Liver (tissue), 3 donors: Measurements from ENCODE around the gene ZNF839.

Experiments
- HNF4A ChIP-seq, 2 donors: conservative IDR thresholded peaks; 2 replicates each; pipeline ENCODE4 v1.6.1; 2016; ENCODE audit warnings: antibody characterized with exemption in 2 of 2, mild to moderate bottlenecking in 2 of 2
- HNF4G ChIP-seq: IDR thresholded peaks from 2 replicates; pipeline ENCODE4 v1.6.1; 2016; ENCODE audit warnings: antibody characterized with exemption
- RAD21 ChIP-seq, 2 donors: IDR thresholded peaks; 2 replicates each; pipeline ENCODE4 v1.6.1; 2016; ENCODE audit warnings: antibody characterized with exemption in 2 of 2, mild to moderate bottlenecking in 2 of 2
- TAF1 ChIP-seq: conservative IDR thresholded peaks from 2 replicates; pipeline ENCODE4 v1.6.1; 2016; ENCODE audit warnings: antibody characterized with exemption, mild to moderate bottlenecking
- YY1 ChIP-seq: IDR thresholded peaks from 2 replicates; pipeline ENCODE4 v1.6.1; 2016; ENCODE audit warnings: antibody characterized with exemption, mild to moderate bottlenecking
- TF ChIP-seq, protein P1 (sequence below): fragments of 150-350 bp; IDR thresholded peaks from 2 replicates; pipeline ENCODE4 v1.5.1; 2017; ENCODE audit warnings: improper control_type of control experiment, low read depth, low read length; ENCODE audit not compliant: missing input control
- TF ChIP-seq, protein P2 (sequence below): IDR thresholded peaks from 2 replicates; pipeline ENCODE4 v1.6.1; 2016; ENCODE audit warnings: antibody characterized with exemption
- TF ChIP-seq, protein P3 (sequence below): IDR thresholded peaks from 2 replicates; pipeline ENCODE4 v1.6.1; 2016; ENCODE audit warnings: antibody characterized with exemption, mild to moderate bottlenecking
- donor health status: healthy.
- donor health status: healthy.

DNA sequence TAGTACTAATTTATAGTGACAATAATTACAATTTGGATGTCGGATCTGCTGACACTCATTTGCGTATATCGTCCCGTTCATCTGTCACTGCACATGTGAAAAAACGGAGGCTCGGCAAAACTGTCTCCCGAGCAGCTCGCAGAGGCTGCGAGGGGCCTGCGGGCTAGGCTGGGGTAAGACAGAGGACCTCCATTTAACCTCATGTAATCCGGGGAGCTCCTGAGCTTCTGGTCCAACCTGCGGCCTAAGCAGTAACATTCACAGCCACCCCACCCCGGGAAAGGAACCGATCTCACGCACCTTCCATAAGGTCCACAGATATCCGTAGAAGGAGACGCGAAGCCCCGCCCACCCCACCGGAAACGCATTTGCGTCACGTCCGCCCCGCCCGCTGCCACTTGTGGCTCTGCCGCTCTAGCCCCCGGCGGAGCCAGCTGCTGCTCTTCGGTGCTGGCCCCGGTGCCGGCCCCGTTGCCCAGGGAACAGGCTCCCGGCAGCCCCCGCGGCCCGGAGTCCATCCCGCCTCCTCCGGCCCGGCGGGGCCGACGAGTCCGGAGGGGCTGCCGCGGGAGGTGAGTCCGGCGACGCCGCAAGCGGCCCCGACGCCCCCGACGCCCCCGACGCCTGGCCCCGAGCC lies 43.1 kb downstream of the ZNF839 start, which contains the start of the genes CINP and TECPR2:
- TF ChIP-seq, protein P1, sequence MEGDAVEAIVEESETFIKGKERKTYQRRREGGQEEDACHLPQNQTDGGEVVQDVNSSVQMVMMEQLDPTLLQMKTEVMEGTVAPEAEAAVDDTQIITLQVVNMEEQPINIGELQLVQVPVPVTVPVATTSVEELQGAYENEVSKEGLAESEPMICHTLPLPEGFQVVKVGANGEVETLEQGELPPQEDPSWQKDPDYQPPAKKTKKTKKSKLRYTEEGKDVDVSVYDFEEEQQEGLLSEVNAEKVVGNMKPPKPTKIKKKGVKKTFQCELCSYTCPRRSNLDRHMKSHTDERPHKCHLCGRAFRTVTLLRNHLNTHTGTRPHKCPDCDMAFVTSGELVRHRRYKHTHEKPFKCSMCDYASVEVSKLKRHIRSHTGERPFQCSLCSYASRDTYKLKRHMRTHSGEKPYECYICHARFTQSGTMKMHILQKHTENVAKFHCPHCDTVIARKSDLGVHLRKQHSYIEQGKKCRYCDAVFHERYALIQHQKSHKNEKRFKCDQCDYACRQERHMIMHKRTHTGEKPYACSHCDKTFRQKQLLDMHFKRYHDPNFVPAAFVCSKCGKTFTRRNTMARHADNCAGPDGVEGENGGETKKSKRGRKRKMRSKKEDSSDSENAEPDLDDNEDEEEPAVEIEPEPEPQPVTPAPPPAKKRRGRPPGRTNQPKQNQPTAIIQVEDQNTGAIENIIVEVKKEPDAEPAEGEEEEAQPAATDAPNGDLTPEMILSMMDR, result no peak
- no peak for TF ChIP-seq TAF1
- no peak for TF ChIP-seq HNF4G
- TF ChIP-seq, protein P2, sequence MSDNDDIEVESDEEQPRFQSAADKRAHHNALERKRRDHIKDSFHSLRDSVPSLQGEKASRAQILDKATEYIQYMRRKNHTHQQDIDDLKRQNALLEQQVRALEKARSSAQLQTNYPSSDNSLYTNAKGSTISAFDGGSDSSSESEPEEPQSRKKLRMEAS, result no peak
- TF ChIP-seq, protein P3, sequence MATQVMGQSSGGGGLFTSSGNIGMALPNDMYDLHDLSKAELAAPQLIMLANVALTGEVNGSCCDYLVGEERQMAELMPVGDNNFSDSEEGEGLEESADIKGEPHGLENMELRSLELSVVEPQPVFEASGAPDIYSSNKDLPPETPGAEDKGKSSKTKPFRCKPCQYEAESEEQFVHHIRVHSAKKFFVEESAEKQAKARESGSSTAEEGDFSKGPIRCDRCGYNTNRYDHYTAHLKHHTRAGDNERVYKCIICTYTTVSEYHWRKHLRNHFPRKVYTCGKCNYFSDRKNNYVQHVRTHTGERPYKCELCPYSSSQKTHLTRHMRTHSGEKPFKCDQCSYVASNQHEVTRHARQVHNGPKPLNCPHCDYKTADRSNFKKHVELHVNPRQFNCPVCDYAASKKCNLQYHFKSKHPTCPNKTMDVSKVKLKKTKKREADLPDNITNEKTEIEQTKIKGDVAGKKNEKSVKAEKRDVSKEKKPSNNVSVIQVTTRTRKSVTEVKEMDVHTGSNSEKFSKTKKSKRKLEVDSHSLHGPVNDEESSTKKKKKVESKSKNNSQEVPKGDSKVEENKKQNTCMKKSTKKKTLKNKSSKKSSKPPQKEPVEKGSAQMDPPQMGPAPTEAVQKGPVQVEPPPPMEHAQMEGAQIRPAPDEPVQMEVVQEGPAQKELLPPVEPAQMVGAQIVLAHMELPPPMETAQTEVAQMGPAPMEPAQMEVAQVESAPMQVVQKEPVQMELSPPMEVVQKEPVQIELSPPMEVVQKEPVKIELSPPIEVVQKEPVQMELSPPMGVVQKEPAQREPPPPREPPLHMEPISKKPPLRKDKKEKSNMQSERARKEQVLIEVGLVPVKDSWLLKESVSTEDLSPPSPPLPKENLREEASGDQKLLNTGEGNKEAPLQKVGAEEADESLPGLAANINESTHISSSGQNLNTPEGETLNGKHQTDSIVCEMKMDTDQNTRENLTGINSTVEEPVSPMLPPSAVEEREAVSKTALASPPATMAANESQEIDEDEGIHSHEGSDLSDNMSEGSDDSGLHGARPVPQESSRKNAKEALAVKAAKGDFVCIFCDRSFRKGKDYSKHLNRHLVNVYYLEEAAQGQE, result no peak
- TF ChIP-seq YY1, result peak; percentile 78
- no peak for TF ChIP-seq RAD21 (IDR thresholded peaks at IDR 0.05)
- no peak for TF ChIP-seq HNF4A (conservative IDR thresholded peaks at IDR 0.05)
